Progenitor cell of endocrine pancreas (in vitro differentiated cells): ENCODE data around the gene RASSF6. TPM values are rescaled to one million over a fixed set of nuclear protein-coding genes. Genes with fewer than 3 reads are reported as not detected.
"Not testable (repeated sequence)": the region's sequence is repeated elsewhere in the genome, so short reads cannot be mapped to it uniquely, and the experiment has no call there.

Source experiments
- DNase-seq: peaks from one replicate; pipeline ENCODE4 v3.0.0; 2021; ENCODE audit warnings: low spot score; ENCODE audit not compliant: unreplicated experiment
- H3K27ac Mint-ChIP-seq: 2 replicates; pipeline ENCODE4 v1.8.0; 2021; ENCODE audit warnings: mild to moderate bottlenecking, moderate library complexity, mixed read lengths
- H3K27me3 Mint-ChIP-seq: 2 replicates; pipeline ENCODE4 v1.8.0; 2021; ENCODE audit warnings: mixed read lengths
- H3K36me3 Mint-ChIP-seq: 2 replicates; pipeline ENCODE4 v1.8.0; 2022; ENCODE audit warnings: mixed read lengths; ENCODE audit not compliant: insufficient read depth
- H3K4me1 Mint-ChIP-seq: 2 replicates; pipeline ENCODE4 v1.8.0; 2021; ENCODE audit warnings: low read depth, mixed read lengths
- H3K4me3 Mint-ChIP-seq: 2 replicates; pipeline ENCODE4 v1.8.0; 2021; ENCODE audit warnings: low read depth, mild to moderate bottlenecking, moderate library complexity, mixed read lengths
- H3K9me3 Mint-ChIP-seq: 2 replicates; pipeline ENCODE4 v1.8.0; 2021; ENCODE audit warnings: low read depth, mixed read lengths
- CTCF ChIP-seq: fragments of 200-600 bp; sonication (generic); IDR thresholded peaks from one replicate; pipeline ENCODE4 v1.5.0; 2021; ENCODE audit warnings: antibody characterized with exemption, mild to moderate bottlenecking; ENCODE audit not compliant: unreplicated experiment
- total RNA-seq: library from RNA; stranded (reverse); gene quantifications from 2 replicates; pipeline ENCODE4 v1.2.1, GENCODE V29; 2021

Gene RASSF6
- total RNA-seq, 1 donor from 2014 or later = 10.1 TPM

GRCh38 chr4:73576381-73576780 lies 43.9 kb downstream of the RASSF6 start:
- H3K4me1 Mint-ChIP-seq = peaks cover 2% of the 10 kb centered on the region
- no peak for DNase-seq
- H3K4me3 Mint-ChIP-seq = no peak overlapping the region
- H3K36me3 Mint-ChIP-seq = peaks cover 11% of the 10 kb centered on the region
- no peak overlapping the region for H3K27ac Mint-ChIP-seq
- no peak for TF ChIP-seq CTCF
- no peaks in the 10 kb centered on the region for H3K9me3 Mint-ChIP-seq
- H3K27me3 Mint-ChIP-seq = no peaks in the 10 kb centered on the region

DNA sequence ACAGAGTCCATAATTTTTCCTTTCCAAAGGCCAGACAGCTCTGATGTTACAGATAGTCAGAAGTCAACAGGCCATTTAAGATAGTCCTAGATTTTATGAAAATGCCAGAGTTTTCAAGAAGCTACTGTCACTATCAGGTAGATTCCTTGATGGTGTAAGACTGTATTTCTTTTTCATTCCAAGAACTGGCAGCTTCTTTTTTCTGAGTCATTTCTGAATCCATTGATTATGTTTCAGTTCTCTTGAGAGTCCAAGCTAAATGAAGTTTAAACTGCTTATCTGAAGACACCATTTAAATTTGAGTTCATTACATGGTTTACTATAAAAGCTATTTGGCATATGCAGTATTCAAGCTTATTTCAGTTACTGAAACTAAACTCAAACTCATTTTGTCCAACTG lies 44.6 kb downstream of the RASSF6 start:
- DNase-seq = no peak
- no peaks in the 10 kb centered on the region for H3K27me3 Mint-ChIP-seq
- H3K4me3 Mint-ChIP-seq = no peak overlapping the region
- peaks cover 2% of the 10 kb centered on the region for H3K4me1 Mint-ChIP-seq
- TF ChIP-seq CTCF = no peak
- H3K27ac Mint-ChIP-seq = no peak overlapping the region
- H3K9me3 Mint-ChIP-seq = no peaks in the 10 kb centered on the region
- H3K36me3 Mint-ChIP-seq = peaks cover 8% of the 10 kb centered on the region

DNA sequence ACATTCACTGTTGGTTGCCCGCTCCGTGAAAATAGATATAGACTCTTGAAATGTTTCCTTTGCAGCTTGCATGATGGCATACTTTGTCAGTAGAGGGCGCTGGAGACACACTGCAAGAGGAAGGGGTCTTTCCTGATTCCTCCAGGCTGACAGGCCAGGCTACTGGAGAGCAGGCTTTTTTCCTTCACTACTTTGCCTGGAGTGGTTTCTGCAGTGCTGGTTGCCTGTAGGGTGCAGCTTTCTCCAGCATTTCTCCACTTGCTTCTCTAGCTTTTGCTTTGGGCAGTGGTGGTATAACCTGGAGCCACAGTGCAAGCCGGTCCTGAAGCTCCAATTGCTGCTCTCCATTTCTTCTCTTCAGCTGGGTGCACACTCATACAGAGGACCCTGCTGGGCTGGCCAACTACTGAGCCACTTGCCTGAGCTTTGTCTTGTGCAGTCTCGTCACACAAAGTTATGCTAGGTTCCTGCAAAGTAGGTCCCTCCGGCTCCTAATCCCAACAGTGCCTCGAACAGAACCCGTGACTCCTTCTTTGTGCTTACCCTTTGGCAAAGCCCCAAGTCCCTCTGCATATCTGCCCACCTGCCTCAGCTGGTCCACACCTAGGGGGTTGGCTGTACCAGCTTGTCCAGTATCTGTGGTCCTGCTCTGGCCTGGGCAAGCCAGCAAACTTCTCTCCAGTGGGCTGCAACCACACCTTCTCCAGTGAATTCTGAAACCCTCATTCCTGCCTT lies 46.3 kb downstream of the RASSF6 start:
- H3K36me3 Mint-ChIP-seq = peaks cover 7% of the 10 kb centered on the region

GRCh38 chr4:73550865-73551264 lies 69.4 kb downstream of the RASSF6 start:
- H3K36me3 Mint-ChIP-seq, H3K4me3 Mint-ChIP-seq, DNase-seq, H3K27me3 Mint-ChIP-seq, H3K4me1 Mint-ChIP-seq, H3K27ac Mint-ChIP-seq: not testable (repeated sequence)
- H3K9me3 Mint-ChIP-seq = peaks cover 13% of the 10 kb centered on the region

More for the DNA sequence above, 46.3 kb downstream of the RASSF6 start:
- DNase-seq = peak; percentile 65
- Mint-ChIP-seq H3K4me1 (peaks cover 2% of the 10 kb centered on the region), H3K27me3 (no peaks in the 10 kb centered on the region), H3K9me3 (no peaks in the 10 kb centered on the region), H3K27ac (no peak overlapping the region), H3K4me3 (no peak overlapping the region)
- peak; percentile 93 for TF ChIP-seq CTCF

DNA sequence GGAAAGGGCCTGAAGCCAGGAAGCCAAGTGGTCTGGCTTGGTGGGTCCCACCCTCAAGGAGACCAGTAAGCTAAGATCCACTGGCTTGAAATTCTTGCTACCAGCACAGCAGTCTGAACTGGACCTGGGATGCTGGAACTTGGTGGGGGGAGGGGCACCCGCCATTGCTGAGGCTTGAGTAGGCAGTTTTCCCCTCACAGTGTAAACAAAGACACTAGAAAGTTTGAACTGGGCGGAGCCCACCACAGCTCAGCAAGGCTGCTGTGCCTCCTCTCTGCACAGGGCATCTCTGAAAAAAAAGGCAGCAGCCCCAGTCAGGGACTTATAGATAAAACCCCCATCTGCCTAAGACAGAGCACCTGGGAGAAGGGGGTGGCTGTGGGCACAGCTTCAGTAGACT lies 75.6 kb downstream of the RASSF6 start:
- DNase-seq = no peak
- no peak for TF ChIP-seq CTCF
- Mint-ChIP-seq H3K27ac (no peak overlapping the region), H3K36me3 (no peaks in the 10 kb centered on the region), H3K27me3 (no peaks in the 10 kb centered on the region), H3K4me1 (peaks cover 7% of the 10 kb centered on the region), H3K9me3 (peaks cover 9% of the 10 kb centered on the region), H3K4me3 (no peak overlapping the region)

DNA sequence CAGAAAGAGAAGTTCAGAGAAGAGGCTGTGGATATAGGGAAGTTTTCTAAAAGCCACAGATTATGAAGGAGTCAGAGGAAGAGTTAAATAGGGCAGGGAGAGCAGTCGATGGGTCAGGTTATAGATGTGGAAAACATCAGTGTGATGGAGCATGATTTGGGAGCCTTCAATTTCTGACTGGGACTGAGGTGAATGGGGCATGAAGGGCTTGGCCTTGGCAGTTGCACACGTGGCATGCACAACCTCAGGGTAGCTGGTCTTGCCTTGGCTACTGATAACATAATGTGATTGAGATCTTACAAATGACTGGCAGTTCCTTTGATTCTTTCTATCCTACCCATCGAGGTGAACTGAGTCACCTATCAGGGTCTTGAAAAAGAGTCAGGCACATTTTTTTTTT lies 79.0 kb downstream of the RASSF6 start:
- Mint-ChIP-seq H3K27ac (no peak overlapping the region), H3K9me3 (peaks cover 9% of the 10 kb centered on the region)
- no peak for TF ChIP-seq CTCF

More for the DNA sequence above, 79.0 kb downstream of the RASSF6 start:
- DNase-seq = no peak
- Mint-ChIP-seq H3K4me3 (no peak overlapping the region), H3K4me1 (peaks cover 17% of the 10 kb centered on the region), H3K36me3 (no peaks in the 10 kb centered on the region), H3K27me3 (no peaks in the 10 kb centered on the region)
